Naive B cell (primary cell): Measurements from ENCODE around the gene SMIM30. TPM values are rescaled to one million over a fixed set of nuclear protein-coding genes. Genes with fewer than 3 reads are reported as not detected.
A peak's percentile ranks its signal among the peaks of the same experiment; 100 is the strongest.
"Not testable (repeated sequence)": the region's sequence is repeated elsewhere in the genome, so short reads cannot be mapped to it uniquely, and the experiment has no call there.

Experiments used
- ATAC-seq, 2 donors: fragments of 150-1000 bp; cut with Tn5 transposase; 2 replicates each; pipeline ENCODE4 v1.10.0; 2021; ENCODE audit warnings: low read depth in 2 of 2, mild to moderate bottlenecking in 2 of 2, moderate library complexity in 2 of 2
- DNase-seq: peaks from one replicate; pipeline ENCODE4 v3.0.0; 2022
- H3K27ac Mint-ChIP-seq, 6 donors: one replicate each; pipeline ENCODE4 v1.8.0; 2020 to 2022; ENCODE audit warnings: mild to moderate bottlenecking in 6 of 6, mixed read lengths in 6 of 6, moderate library complexity in 5 of 6, inconsistent platforms in 2 of 6
- H3K27me3 Mint-ChIP-seq, 3 donors: one replicate each; pipeline ENCODE4 v1.8.0; 2021 to 2022; ENCODE audit warnings: mixed read lengths in 3 of 3, mild to moderate bottlenecking in 1 of 3
- H3K36me3 Mint-ChIP-seq, 2 donors: one replicate each; pipeline ENCODE4 v1.8.0; 2020 to 2022; ENCODE audit warnings: mixed read lengths in 2 of 2, inconsistent platforms in 1 of 2, mild to moderate bottlenecking in 1 of 2
- H3K4me1 Mint-ChIP-seq, 3 donors: one replicate each; pipeline ENCODE4 v1.8.0; 2020 to 2022; ENCODE audit warnings: mixed read lengths in 3 of 3, inconsistent platforms in 1 of 3, mild to moderate bottlenecking in 1 of 3, moderate library complexity in 1 of 3
- H3K4me3 Mint-ChIP-seq, 8 donors: one replicate each; pipeline ENCODE4 v1.8.0; 2020 to 2022; ENCODE audit warnings: mild to moderate bottlenecking in 8 of 8, mixed read lengths in 8 of 8, moderate library complexity in 8 of 8, inconsistent platforms in 2 of 8
- H3K9me3 Mint-ChIP-seq, 7 donors: one replicate each; pipeline ENCODE4 v1.8.0; 2020 to 2022; ENCODE audit warnings: mixed read lengths in 7 of 7, mild to moderate bottlenecking in 5 of 7, inconsistent platforms in 2 of 7, moderate library complexity in 1 of 7
- polyA plus RNA-seq, 6 donors: library from polyadenylated mRNA; unstranded; fragments of 300-500 nt; fragmentation: Illumina TruSeq; gene quantifications; one replicate each; pipeline ENCODE4 v1.2.3, GENCODE V29; 2021; ENCODE audit warnings: low read depth in 6 of 6

Gene SMIM30
- polyA plus RNA-seq, 6 donors from 2014 or later = 32.9 to 79.7 (median 53.6) TPM

DNA sequence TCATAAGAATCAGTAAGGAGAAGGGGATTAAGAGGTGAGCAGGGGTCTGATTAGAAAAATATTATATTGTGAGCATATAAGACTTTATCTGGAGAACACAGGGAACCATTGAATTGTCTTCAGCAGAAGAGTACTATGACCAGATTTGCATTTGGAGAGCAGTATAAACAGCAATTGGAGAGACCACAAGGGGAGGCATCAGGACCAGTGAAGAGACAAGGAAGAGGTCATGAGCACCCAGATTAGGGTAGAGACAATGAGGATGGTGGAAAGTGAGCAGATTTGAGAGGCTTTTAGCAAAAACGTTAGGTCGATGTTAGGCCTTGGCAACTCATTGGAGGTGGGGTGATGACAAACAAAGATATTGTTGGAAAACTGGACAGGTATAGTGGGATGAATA lies 13.0 kb upstream of the SMIM30 start:
- Mint-ChIP-seq H3K9me3 (no peaks in the 10 kb centered on the region), H3K4me3 (no peak overlapping the region), H3K36me3 (no peaks in the 10 kb centered on the region), H3K4me1 (no peaks in the 10 kb centered on the region), H3K27ac (no peak overlapping the region), H3K27me3 (peaks cover 27 to 41% (median 40%) of the 10 kb centered on the region in 3 donors)
- DNase-seq = no peak
- ATAC-seq = no peak

GRCh38 chr7:113128031-113128430 lies 9.7 kb upstream of the SMIM30 start:
- ATAC-seq (no peak), DNase-seq (no peak)

GRCh38 chr7:113125728-113126127 lies 7.4 kb upstream of the SMIM30 start:
- Mint-ChIP-seq H3K4me3 (no peak overlapping the region), H3K4me1 (no peaks in the 10 kb centered on the region), H3K27ac (no peak overlapping the region), H3K36me3 (no peaks in the 10 kb centered on the region), H3K9me3 (no peaks in the 10 kb centered on the region), H3K27me3 (peaks cover 10 to 12% (median 11%) of the 10 kb centered on the region in 3 donors)
- ATAC-seq (no peak), DNase-seq (no peak)

More at GRCh38 chr7:113128031-113128430, 9.7 kb upstream of the SMIM30 start:
- H3K36me3 Mint-ChIP-seq = no peaks in the 10 kb centered on the region
- no peaks in the 10 kb centered on the region for H3K9me3 Mint-ChIP-seq
- no peak overlapping the region for H3K27ac Mint-ChIP-seq
- peaks cover 22 to 26% (median 26%) of the 10 kb centered on the region in 3 donors for H3K27me3 Mint-ChIP-seq
- no peaks in the 10 kb centered on the region for H3K4me1 Mint-ChIP-seq
- H3K4me3 Mint-ChIP-seq = no peak overlapping the region

GRCh38 chr7:113122744-113123143 lies 4.4 kb upstream of the SMIM30 start:
- Mint-ChIP-seq H3K4me3 (no peak overlapping the region), H3K27me3 (peaks cover 0 to 5% (median 4%) of the 10 kb centered on the region in 3 donors), H3K9me3 (no peaks in the 10 kb centered on the region), H3K27ac (no peak overlapping the region), H3K4me1 (peaks cover 10 to 15% (median 14%) of the 10 kb centered on the region in 3 donors), H3K36me3 (no peaks in the 10 kb centered on the region)
- ATAC-seq = no peak
- no peak for DNase-seq

GRCh38 chr7:113120647-113121046 lies 2.3 kb upstream of the SMIM30 start:
- peaks cover 0 to 5% (median 4%) of the 10 kb centered on the region in 3 donors for H3K27me3 Mint-ChIP-seq
- no peaks in the 10 kb centered on the region for H3K9me3 Mint-ChIP-seq
- peak overlapping the region in 1 of 6 donors; percentile 17 for H3K27ac Mint-ChIP-seq
- DNase-seq = no peak
- ATAC-seq = no peak
- H3K36me3 Mint-ChIP-seq = no peaks in the 10 kb centered on the region
- peaks cover 10 to 21% (median 17%) of the 10 kb centered on the region in 3 donors for H3K4me1 Mint-ChIP-seq
- peak overlapping the region in 1 of 8 donors; percentile 86 for H3K4me3 Mint-ChIP-seq

DNA sequence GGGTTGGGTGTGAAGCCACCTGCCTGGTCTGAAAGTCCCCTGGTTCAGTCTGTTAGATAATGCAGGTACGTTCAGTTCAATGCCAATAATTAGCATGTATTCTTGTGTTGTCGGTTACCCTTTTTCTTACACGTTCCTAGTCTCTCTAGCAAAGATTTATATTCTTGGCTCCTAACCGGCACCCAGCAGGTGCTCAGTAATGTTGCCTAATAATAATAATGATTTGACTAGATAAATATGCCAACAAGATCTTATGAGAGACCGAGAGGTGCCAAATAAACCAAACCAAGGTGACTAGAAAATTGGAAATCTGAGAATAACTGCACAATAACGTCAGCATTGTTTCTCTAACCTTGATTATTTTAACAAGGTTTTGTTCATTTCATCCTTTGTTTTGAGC lies 1.1 kb upstream of the SMIM30 start:
- no peak for ATAC-seq
- H3K27ac Mint-ChIP-seq = peak overlapping the region in 3 of 6 donors; percentile 72 to 98 (median 93)

DNA sequence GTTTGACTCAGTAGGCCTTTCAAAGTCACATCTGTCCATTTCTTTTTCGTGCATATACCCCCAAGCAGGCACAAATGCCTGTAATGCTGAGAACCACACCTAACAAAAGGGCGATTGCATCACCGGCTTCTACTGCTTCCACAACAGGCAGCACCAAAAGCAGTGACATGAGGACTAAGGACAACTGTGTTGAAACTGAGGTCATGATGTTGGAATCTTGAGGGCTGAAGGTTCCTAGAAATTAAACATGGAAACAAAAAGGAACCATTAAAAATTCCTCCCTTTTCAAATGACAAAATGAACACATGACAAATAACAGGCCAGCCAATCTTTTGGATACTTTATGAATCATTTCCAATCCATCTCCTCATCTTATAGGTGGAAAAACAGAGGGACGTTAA lies 980 bp downstream of the SMIM30 start:
- H3K27me3 Mint-ChIP-seq, DNase-seq, ATAC-seq, H3K36me3 Mint-ChIP-seq, H3K9me3 Mint-ChIP-seq: not testable (repeated sequence)
- Mint-ChIP-seq H3K4me1 (peaks cover 10 to 21% (median 21%) of the 10 kb centered on the region in 3 donors), H3K27ac (peak overlapping the region in 2 of 6 donors; percentile 3 to 38), H3K4me3 (peak overlapping the region; percentile 37 to 95 (median 86))

More for the DNA sequence above, 1.1 kb upstream of the SMIM30 start:
- Mint-ChIP-seq H3K9me3 (no peaks in the 10 kb centered on the region), H3K36me3 (no peaks in the 10 kb centered on the region), H3K27me3 (no peaks in the 10 kb centered on the region), H3K4me1 (peaks cover 10 to 21% (median 17%) of the 10 kb centered on the region in 3 donors), H3K4me3 (peak overlapping the region in 6 of 8 donors; percentile 83 to 98 (median 96))
- DNase-seq = no peak

DNA sequence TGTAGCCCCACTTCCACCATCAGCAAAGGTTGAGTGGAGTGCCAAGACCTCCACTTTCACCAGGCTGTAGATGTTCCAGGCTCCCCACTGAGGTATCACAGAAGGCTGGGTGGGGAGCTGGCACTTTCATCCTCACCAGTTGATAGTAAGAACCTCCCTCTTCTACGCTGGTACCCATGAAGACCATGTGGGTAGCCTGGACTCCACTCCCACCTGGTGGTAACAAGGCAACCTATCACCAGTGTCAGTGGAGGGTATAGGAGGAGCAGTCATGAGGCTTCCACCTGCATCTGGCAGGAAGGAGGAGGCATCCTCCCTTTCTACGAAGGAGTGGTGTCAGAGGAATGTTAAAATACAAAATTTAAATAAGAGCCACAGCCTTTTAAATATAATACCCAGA lies 4.4 kb downstream of the SMIM30 start:
- H3K9me3 Mint-ChIP-seq = no peaks in the 10 kb centered on the region
- H3K27ac Mint-ChIP-seq = peak overlapping the region in 1 of 6 donors; percentile 44
- ATAC-seq (no peak), DNase-seq (no peak)
- H3K27me3 Mint-ChIP-seq = no peaks in the 10 kb centered on the region
- no peaks in the 10 kb centered on the region for H3K36me3 Mint-ChIP-seq
- H3K4me3 Mint-ChIP-seq = peak overlapping the region in 1 of 8 donors; percentile 53
- peaks cover 4 to 15% (median 14%) of the 10 kb centered on the region in 3 donors for H3K4me1 Mint-ChIP-seq

DNA sequence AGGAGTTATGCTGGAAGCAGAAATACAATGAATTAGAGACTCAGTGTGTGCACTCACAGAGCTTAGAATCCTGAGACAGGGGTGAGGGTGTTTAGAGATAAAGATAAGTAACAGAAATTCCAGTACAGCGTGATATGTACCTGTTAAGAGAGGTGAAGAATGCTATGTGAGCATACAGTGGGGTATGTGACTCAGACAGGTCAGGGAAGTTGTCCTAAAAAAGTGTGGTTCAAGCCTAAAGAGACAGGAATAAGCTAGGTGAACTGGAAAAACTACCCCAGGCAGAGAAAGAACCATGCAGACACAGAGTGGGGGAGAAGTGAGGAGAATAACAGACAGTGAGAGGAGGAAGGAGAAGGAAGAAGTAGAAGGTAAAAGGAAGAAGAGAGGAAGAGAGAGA lies 8.6 kb downstream of the SMIM30 start:
- H3K27ac Mint-ChIP-seq = peak overlapping the region in 2 of 6 donors; percentile 2 to 6
- no peak for ATAC-seq
- no peaks in the 10 kb centered on the region for H3K36me3 Mint-ChIP-seq
- H3K4me1 Mint-ChIP-seq = peaks cover 0 to 4% (median 0%) of the 10 kb centered on the region in 3 donors
- DNase-seq = no peak
- H3K9me3 Mint-ChIP-seq = no peaks in the 10 kb centered on the region
- H3K27me3 Mint-ChIP-seq = peaks cover 0 to 4% (median 0%) of the 10 kb centered on the region in 3 donors
- H3K4me3 Mint-ChIP-seq = no peak overlapping the region

DNA sequence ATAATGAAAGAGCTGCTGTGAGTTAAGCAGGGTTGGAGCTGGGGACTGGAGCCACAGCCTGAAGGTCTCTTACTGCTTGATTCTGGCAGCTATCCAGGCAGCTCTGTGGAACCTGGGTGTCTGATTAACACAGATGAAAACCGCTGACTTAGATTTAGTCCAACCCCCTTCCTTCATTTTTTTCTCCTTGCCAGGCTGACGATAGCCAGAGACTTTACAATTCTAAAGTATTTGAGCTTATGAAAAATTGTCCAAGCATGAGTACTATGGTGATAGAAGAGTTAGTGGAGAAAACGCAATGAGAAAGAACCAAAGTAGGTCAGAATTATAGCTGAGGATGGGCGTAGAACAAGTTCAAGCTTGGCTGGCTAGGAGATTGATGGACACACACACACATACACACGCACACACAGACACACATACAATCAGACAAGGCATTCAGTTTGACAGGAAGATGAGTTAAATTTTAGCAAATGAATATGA lies 18.2 kb downstream of the SMIM30 start:
- Mint-ChIP-seq H3K27ac (no peak overlapping the region), H3K9me3 (peaks cover 0 to 10% (median 5%) of the 10 kb centered on the region in 7 donors), H3K4me3 (no peak overlapping the region), H3K36me3 (peaks cover 0 to 11% of the 10 kb centered on the region in 2 donors), H3K4me1 (no peaks in the 10 kb centered on the region), H3K27me3 (peaks cover 19 to 48% (median 27%) of the 10 kb centered on the region in 3 donors)
- ATAC-seq (no peak), DNase-seq (no peak)

DNA sequence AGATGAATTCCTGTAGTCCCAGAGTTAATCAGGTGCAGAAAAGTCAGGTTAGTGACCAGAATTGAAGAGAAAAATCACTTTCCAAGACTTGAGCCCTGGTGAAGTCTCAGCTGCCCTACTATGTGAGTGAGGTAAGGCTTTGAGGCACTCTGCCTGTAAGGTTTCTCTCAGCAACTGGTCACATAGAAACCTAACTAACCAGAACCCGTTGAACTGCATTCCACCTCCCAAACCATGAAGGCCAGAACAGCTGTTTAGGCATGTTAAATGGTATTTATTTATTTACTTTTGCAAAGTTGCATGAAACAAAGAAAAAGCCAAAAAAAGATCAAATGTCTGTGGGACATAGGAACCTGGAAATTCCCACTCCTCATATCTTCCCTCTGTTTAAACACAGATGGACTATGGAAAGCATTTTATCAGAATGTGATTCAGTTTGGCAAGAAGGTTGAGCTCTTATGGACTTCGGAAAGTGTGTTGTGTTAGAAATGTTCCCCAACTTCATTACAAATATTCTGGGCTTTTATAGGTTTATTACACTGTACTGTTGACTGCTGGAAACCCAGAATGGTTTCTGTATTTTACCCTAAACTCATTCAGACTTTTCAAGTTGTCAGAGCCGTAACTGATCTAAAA lies 19.0 kb downstream of the SMIM30 start:
- Mint-ChIP-seq H3K9me3 (peaks cover 0 to 10% (median 5%) of the 10 kb centered on the region in 7 donors), H3K27me3 (peaks cover 19 to 52% (median 29%) of the 10 kb centered on the region in 3 donors), H3K36me3 (peaks cover 0 to 11% of the 10 kb centered on the region in 2 donors), H3K4me1 (no peaks in the 10 kb centered on the region), H3K4me3 (no peak overlapping the region), H3K27ac (no peak overlapping the region)
- DNase-seq (no peak), ATAC-seq (no peak)

DNA sequence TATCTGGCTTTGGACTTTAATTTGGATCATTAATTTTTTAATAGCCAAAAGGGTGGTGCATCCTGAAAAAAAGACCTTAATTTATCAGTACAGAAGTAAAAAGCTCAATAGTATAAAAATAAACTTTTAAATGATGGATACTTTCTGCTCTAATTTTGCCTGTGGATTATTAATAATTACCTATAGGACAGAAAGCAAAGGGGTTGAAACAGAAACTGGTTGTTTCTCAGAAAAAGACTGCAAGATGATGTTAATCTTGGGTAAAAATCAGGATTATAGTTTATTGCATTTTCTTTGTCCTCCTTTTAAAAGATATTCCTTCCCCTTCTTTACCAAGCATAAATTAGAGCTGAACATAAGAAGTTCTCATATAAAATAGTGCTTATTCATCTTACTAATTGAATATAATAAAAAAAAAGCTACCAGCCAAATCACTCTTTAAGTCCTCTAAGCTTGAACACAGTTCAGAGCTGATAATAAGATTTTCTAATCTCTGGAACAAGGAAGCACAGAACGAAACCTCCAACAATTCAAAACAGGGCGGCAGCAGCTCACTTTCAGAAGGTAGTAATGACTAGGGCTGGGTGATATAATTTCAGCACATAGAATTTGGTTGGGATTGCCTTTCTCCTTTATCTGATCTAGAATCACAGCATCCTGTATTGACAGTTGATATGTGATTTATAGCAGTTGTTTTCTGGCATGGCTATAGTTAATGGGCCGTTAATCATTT lies 23.7 kb downstream of the SMIM30 start:
- Mint-ChIP-seq H3K4me3 (no peak overlapping the region), H3K4me1 (no peaks in the 10 kb centered on the region), H3K27ac (no peak overlapping the region), H3K27me3 (peaks cover 10 to 35% (median 25%) of the 10 kb centered on the region in 3 donors), H3K9me3 (peaks cover 0 to 3% (median 0%) of the 10 kb centered on the region in 7 donors), H3K36me3 (no peaks in the 10 kb centered on the region)
- ATAC-seq (no peak), DNase-seq (no peak)

DNA sequence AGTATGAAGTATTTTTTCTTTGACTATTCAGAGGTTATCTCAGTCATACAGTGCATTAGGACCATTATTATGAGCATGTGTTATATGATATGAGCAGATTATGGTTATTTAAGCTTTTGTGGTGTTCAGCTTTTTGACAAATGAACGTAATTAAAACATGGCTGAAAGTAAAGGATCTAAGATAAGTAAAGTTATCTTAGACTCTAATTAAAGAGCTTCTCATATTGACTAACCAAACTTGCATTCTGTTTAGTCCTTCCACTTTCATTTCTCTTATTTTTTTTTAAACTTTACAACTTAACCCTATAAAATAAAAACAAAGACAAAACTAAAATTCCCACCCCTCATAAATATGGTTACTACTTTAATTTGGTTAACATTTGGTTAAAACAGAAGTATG lies 24.8 kb downstream of the SMIM30 start:
- no peaks in the 10 kb centered on the region for H3K4me1 Mint-ChIP-seq
- H3K4me3 Mint-ChIP-seq = no peak overlapping the region
- DNase-seq = no peak
- H3K27ac Mint-ChIP-seq = no peak overlapping the region
- H3K36me3 Mint-ChIP-seq = no peaks in the 10 kb centered on the region
- H3K9me3 Mint-ChIP-seq = peaks cover 0 to 3% (median 0%) of the 10 kb centered on the region in 7 donors
- no peak for ATAC-seq
- H3K27me3 Mint-ChIP-seq = peaks cover 10 to 37% (median 25%) of the 10 kb centered on the region in 3 donors
